ENCODE measurements around the gene UBE2L3.

Gene UBE2L3

DNA sequence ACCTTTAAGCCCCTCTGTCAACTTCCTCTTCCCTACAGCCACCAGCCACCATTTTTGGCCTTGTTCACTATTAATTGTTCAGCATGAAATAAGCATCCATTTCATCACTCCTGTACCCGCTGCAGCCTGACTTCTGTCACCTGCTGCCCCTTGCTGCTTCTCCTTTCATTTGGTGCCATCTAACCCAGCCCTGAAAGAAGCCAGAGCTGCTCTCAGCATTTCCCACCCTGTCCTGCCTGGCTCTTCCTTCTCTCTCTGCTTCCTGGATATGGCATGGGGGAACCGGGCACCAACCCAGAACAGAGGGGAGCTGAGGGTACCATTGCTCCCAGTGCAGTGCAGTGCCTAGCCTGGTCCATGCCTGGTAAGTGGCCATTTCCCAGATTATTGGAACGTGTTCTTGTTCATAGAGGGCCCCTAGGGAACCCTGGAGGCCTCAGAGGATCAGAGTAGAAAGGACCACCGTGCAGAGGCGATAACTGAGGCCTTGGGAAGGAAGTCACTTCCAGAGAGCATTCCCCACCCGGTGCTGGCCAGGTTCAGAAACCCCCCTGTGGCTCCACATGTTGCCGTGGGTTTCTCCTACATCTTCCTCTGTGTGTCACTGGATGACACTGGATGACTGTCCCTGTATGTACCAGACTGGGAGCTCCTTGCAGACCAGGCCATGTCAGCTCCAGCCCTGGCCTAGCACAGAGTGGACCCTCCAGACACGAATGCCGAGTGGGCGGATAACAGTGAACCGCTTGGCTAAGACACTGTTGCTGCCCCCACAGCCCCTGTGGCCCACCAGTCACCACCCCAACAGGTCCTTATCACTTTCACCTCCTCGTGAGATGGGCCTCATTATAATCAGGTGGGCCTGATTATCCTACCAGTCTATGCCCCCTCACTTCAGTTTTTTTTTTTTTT, 57.6 kb downstream of the UBE2L3 start:
- H3K4me3 ChIP-seq (ENCODE audit: low read depth, low read length) = no peak overlapping the region
- DNase-seq (ENCODE audit: low read depth) = no peak
- TF ChIP-seq, protein P1, sequence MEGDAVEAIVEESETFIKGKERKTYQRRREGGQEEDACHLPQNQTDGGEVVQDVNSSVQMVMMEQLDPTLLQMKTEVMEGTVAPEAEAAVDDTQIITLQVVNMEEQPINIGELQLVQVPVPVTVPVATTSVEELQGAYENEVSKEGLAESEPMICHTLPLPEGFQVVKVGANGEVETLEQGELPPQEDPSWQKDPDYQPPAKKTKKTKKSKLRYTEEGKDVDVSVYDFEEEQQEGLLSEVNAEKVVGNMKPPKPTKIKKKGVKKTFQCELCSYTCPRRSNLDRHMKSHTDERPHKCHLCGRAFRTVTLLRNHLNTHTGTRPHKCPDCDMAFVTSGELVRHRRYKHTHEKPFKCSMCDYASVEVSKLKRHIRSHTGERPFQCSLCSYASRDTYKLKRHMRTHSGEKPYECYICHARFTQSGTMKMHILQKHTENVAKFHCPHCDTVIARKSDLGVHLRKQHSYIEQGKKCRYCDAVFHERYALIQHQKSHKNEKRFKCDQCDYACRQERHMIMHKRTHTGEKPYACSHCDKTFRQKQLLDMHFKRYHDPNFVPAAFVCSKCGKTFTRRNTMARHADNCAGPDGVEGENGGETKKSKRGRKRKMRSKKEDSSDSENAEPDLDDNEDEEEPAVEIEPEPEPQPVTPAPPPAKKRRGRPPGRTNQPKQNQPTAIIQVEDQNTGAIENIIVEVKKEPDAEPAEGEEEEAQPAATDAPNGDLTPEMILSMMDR (IDR thresholded peaks at IDR 0.05; ENCODE audit: control insufficient read depth, extremely low read depth, insufficient read depth) = no peak

DNA sequence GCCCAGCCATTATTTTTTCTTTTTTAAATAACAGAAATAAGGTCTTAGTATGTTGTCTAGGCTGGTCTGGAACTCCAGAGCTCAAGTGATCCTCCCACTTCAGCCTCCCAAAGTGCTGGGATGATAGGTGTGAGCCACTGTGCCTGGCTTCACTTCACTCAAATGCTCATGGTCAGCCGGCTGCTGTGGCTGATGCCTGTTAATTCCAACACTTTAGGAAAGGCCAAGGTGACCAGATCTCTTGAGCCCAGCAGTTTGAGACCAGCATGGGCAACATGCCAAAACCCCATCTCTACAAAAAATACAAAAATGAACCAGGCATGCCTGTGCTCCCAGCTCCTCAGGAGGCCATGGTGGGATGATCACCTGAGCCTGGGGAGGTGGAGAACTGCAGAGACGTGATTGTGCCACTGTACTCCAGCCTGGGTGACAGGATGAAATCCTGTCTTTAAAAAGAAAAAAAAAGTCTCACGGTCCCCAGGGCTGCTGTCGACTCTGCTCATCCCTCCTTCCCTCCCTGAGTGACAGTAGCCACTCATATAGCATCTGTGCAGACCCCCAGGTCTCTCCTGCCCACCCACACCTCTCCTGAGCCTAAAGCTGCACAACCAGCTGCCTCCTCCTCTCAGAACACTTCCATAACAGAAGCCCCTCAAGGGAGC, 58.7 kb downstream of the UBE2L3 start:
- no peak overlapping the region for H3K4me3 ChIP-seq (ENCODE audit: low read depth, low read length)
- TF ChIP-seq, protein P1 (IDR thresholded peaks at IDR 0.05; ENCODE audit: control insufficient read depth, extremely low read depth, insufficient read depth) = no peak
- DNase-seq (ENCODE audit: low read depth) = no peak

DNA sequence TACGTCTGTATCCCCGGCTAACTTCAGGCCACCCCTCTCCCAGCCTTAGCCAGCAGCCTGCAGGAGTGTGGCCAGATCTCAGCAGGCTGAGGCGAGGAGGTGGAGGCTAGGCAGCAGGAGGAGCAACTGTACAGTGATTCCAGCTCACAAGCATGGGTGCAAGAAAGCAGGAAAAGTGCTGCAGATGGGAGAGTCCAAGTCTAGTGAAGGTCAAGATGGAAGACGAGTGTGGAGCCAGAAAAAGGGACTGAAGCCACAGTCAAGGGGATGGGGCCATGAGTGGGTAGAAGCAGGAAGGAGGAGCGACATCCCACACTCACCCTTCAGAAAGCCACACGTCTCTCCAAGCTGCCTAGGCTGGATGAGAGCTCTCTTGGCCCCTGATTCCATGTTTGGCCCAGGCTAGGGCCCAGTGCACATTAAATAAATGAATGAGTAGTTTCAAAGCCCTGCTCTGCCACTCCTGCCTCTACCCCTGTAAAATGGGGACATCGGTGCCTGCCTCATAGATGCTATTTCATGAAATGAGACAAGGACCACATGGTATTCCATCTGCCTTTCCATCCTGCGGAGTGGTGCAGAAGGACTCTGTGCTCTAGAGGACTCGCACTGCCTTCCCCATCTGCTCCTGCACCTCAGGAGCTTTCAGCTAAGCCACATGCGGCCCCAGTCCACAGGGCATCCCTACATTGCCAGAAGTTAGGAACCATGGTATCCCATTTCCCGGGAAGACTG, 59.4 kb downstream of the UBE2L3 start:
- no peak for DNase-seq (ENCODE audit: low read depth)
- TF ChIP-seq, protein P1 (IDR thresholded peaks at IDR 0.05; ENCODE audit: control insufficient read depth, extremely low read depth, insufficient read depth) = no peak
- H3K4me3 ChIP-seq (ENCODE audit: low read depth, low read length) = no peak overlapping the region

DNA sequence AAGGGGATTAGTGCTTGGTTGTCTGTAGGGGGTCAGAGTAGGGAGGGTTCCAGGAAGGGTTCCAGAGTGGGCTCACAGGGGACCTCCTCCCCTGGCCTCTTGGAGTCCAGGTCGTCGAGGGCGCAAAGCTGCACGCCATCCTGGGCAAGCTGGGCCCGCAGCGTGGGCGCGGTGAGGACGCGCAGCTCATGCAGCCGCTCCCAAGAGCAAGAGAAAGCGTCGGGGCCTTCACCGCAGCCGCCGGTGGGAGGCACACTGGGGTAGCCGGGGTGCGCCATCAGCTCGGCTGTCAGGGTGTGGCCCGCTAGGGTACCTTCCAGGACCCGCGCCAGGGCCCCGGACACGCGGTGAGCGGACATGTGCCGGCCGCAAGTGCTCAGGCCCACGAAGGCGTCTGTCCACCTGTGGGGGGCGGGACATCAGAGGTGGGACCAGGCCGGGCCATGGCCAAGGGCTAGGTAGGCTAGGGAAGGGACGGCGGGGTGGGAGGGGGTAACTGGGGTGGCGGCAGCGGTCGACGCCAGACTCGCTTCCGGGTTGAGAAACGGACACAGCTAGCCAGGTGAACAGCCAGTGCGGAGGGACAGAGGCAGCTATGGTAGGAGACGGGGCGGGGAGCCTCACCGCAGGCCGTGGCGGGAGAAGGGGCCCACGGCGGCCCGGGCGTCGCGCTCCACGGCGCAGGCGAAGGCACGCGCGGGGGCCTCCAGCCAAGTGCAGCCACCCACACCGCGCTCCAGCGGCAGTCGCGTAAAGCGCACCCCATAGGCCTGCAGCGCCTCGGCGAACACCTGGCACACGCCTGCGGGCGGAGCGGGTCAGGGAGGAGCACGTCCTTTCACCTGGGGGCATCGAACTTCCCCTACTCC, 61.1 kb downstream of the UBE2L3 start:
- H3K4me3 ChIP-seq (ENCODE audit: low read depth, low read length) = peak overlapping the region; percentile 97
- TF ChIP-seq, protein P1 (IDR thresholded peaks at IDR 0.05; ENCODE audit: control insufficient read depth, extremely low read depth, insufficient read depth) = no peak
- DNase-seq (ENCODE audit: low read depth) = no peak

DNA sequence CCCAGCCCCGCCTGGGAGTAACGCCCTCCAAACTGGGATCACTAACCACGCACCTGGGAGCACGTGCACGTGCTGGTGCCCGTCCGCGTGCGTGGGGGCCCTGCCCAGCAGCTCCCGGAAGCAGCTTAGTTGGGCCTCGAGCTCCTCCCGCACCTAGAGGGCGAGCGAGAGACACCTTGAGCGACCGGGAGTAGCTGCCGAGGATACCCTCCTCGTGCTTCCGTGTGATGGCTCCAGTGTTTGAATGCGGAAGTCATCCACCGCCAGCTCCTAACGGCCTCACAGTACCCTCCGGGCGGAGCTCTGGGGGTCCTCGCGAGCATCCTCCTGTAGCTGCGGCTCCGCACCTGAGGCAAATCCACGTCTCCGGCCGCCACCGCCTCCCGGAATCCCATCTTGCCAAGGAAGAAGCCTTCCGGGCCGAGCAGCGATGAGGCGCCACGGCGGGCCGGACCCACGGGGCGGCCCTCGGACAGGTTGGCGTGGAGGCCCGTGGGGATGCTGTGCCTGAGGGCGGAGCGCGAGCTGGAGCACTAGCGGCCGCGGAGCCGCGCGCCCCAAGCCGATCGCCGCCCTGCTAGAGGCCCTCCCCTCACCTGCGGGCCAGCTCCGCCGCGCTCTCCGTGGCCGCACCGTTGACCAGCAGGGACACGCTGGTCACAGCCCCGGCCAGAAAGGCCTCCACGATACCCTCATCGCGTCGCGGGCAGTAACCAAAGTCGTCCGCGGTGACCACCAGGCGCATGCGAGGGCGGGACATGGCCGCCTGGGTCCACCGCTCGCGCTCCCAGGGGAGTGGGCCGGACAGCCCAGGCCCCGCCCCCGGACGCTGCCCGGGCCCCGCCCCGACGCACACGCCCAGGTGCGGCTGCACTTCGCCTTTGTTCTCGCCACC, 62.0 kb downstream of the UBE2L3 start, which contains the start of gene YDJC:
Gene YDJC, minus strand, starts transcription at position 768 of the 895 bp plus-strand sequence. Its CDS starts 8 bp downstream, at position 760.
- TF ChIP-seq, protein P1 (IDR thresholded peaks at IDR 0.05; ENCODE audit: control insufficient read depth, extremely low read depth, insufficient read depth) = peak; percentile 88
- peak within 1 kb of the TSS; percentile 97 for H3K4me3 ChIP-seq (ENCODE audit: low read depth, low read length)
- peak; percentile 86 for DNase-seq (ENCODE audit: low read depth)
